ENCODE data around the gene BEND6. TPM values are rescaled to one million over a fixed set of nuclear protein-coding genes. Genes with fewer than 3 reads are reported as not detected.

Gene BEND6
- total RNA-seq, 2 donors from 2014 or later: 0.26 TPM; not detected in 1

DNA sequence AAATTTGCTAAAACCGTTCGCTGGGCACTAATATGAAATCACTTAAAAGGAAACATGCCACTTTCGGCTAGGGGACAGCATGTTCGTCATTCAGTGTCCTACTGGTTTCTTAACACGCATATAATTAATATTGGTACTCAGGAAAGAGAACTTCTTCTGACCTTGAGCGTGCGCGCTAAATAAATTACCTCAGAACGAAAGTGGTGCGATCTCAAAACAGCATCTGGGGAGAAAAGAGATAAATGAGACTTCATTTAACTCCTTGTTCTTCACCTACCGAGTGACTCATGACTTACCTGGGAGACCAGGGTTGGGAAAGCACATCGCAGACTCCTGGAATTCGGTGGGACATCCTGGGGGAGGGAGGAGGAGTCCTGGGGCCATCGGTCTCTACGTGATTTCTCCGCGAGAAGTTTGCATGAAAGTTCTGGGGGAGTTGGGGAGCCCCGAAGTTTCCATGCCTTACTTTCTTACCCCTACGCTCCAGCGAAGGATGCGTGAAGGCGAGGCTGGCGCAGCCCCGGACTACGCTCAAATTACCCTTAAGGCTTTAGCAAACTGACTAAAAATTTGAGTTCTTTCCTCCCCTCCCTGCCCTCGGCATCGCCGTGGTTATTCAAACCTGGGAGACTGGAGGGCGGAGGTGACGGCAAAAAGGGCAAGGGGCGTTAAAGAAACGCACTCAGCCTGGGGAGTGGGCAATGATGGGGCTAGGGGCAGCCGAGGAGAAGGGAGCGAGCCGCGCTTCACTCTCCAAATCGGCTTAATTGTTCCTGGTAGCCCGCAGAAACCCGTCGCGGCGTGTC, 1.1 kb upstream of the BEND6 start:
- Histone ChIP-seq H3K4me1 (peaks cover 12% of the 10 kb centered on the region), H3K27ac (no peak overlapping the region), H3K36me3 (replicated peaks in 1 of 2; ENCODE audit: insufficient read depth in 1 of 2, low read depth in 2 of 2) (no peaks in the 10 kb centered on the region), H3K9me3 (no peaks in the 10 kb centered on the region), H3K4me3 (no peak overlapping the region), H3K27me3 (peaks cover 0 to 5% of the 10 kb centered on the region in 2 donors)
- TF ChIP-seq CTCF (IDR thresholded peaks at IDR 0.05) (no peak), POLR2A (IDR thresholded peaks at IDR 0.05) (no peak)
- WGBS, 2 donors: 3 to 5% methylated on average over 41 to 42 of the region's 42 CpGs
- ATAC-seq: no peak
- no peak for DNase-seq
- intact Hi-C loops (cut with DNase I): no loop called here

DNA sequence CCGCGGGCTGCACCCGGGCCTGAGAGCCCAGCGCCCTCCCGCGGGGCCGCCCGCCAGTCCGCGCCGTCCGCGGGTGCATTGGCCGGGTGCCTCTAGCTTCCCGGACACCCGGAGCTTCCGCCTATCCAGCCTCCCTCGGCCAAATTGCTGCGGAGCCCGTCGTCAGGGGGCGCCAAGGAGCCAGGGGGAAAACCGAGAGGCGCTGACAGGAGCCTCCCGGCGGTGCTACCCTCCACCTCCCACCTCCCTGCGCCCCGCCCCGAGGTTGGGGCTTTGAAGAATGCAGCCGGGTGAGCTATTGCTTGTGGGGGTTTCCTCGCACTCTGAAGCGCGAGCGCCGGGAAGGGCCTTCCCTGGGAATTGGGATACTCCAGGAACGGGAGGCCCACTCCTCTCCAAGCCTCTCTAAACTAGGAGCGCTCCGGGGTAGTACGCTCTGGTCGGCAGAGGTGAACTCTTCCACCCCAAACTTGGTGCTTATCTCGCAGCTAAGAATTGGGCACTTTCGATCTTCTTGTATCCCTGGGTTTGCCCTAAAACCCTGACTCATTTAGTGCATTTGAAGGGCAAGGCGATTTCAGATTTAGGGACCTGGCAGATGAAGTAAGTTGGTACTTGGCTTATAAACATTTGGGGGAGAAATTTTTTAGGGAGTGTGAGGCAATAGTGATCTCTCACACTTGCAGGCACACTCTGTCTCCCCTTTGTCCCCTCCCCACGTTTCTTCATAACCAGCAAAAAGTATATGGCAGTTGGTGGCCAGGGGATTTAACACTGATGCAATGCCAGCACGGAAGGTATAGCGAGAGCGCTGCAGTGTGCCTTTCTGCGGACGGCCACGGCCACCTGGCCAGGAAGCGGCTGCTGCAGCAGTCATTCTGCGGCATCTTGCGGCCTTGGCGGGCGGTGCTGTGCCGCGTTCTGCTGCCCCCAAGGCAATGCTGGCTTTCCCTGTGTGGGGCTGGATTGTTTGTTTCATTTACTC, 556 bp downstream of the BEND6 start:
- ATAC-seq (peak; percentile 84), DNase-seq (peak; percentile 62 to 78 (median 74))
- intact Hi-C loops (cut with DNase I): no loop called here
- Histone ChIP-seq H3K9me3 (no peaks in the 10 kb centered on the region), H3K27ac (no peak overlapping the region), H3K36me3 (replicated peaks in 1 of 2; ENCODE audit: insufficient read depth in 1 of 2, low read depth in 2 of 2) (no peaks in the 10 kb centered on the region), H3K4me3 (no peak overlapping the region), H3K27me3 (peaks cover 0 to 5% of the 10 kb centered on the region in 2 donors), H3K4me1 (peaks cover 12% of the 10 kb centered on the region)
- WGBS, 2 donors: 1 to 5% methylated on average over 20 to 55 of the region's 57 CpGs
- no peak for TF ChIP-seq POLR2A (IDR thresholded peaks at IDR 0.05)
- TF ChIP-seq CTCF (IDR thresholded peaks at IDR 0.05): peak; percentile 39 to 62 (median 53)

DNA sequence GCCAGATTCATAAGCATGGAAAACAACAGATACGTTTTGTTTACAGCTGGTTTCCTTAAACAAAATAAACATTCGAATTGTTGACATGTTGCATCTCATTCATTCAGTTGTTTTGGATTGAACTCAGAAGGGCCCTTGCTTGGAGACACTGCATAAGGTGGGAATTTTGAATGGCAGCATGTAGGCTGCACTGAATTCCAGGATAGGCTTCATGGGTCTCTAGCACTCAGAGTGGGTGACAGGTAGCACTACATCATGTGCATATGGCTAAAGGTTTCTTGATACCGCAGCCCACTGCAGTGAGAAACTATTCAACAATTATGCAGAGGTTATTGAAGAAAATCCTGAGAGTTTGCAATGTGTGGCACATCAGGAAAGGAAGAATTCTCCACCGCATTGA, 1.6 kb downstream of the BEND6 start:
- 60 to 66% methylated on average over 4 of the region's 4 CpGs for WGBS, 2 donors
- TF ChIP-seq CTCF (IDR thresholded peaks at IDR 0.05) (no peak), POLR2A (IDR thresholded peaks at IDR 0.05) (no peak)
- H3K4me1 ChIP-seq: peaks cover 12% of the 10 kb centered on the region
- intact Hi-C loops (cut with DNase I): no loop called here
- H3K36me3 ChIP-seq (replicated peaks in 1 of 2; ENCODE audit: insufficient read depth in 1 of 2, low read depth in 2 of 2): no peaks in the 10 kb centered on the region
- no peak overlapping the region for H3K27ac ChIP-seq
- H3K4me3 ChIP-seq: no peak overlapping the region
- H3K27me3 ChIP-seq: peaks cover 0 to 5% of the 10 kb centered on the region in 2 donors
- no peaks in the 10 kb centered on the region for H3K9me3 ChIP-seq
- no peak for DNase-seq
- no peak for ATAC-seq

DNA sequence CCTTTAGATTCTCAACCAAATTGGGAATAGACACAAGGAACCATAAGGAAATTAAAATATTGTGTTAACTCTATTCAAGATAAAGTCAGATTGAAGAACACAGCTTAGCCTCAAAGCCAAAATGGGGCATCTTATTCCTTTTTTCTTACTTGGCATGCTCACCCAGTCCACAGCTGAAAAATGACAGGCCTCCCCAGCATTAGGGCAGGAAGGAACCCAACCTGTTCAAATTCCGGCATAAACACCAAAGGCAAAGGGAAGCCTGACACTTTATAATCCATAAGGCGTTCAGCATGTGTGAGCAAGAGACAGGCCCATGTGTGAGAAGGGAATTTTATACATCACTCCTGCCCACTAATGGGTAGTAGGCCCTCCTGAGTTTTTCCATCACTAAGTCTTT, 2.9 kb downstream of the BEND6 start:
- Histone ChIP-seq H3K4me1 (peaks cover 12% of the 10 kb centered on the region), H3K27me3 (peaks cover 0 to 5% of the 10 kb centered on the region in 2 donors), H3K4me3 (no peak overlapping the region), H3K36me3 (replicated peaks in 1 of 2; ENCODE audit: insufficient read depth in 1 of 2, low read depth in 2 of 2) (no peaks in the 10 kb centered on the region), H3K27ac (no peak overlapping the region), H3K9me3 (no peaks in the 10 kb centered on the region)
- ATAC-seq: no peak
- intact Hi-C loops (cut with DNase I): no loop called here
- no peak for DNase-seq
- TF ChIP-seq POLR2A (IDR thresholded peaks at IDR 0.05) (no peak), CTCF (IDR thresholded peaks at IDR 0.05) (no peak)
- 83 to 94% methylated on average over 2 of the region's 2 CpGs for WGBS, 2 donors

Data from body of pancreas (tissue), 4 donors.